NOMO-1 (cell line): ENCODE data around the gene ZCCHC14.
"Not testable (repeated sequence)": the region's sequence is repeated elsewhere in the genome, so short reads cannot be mapped to it uniquely, and the experiment has no call there.

Experiments
- DNase-seq, 2 experiments: peaks; one replicate each; lab custom pipeline; 2025; ENCODE audit not compliant: unreplicated experiment in 2 of 2; lab: John Stamatoyannopoulos, UW

Gene ZCCHC14

DNA sequence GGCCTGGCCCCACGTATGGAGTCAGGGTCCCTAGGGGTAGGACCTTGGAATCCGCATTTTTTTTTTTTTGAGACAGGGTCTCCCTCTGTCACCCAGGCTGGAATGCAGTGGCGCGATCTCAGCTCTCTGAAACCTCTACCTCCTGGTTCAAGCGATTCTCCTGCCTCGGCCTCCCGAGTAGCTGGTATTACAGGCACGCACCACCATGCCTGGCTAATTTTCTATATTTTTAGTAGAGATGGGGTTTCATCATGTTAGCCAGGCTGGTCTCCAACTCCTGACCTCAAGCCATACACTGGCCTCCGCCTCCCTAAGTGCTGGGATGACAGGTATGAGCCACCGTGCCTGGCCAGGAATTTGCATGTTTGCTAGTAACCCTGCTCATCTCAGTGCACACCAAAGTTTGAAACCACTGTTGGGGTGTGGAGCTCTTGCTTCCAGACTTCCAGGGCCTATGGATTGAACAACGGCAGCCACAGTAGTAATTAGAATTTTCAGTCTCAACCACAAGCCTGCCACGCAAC is 5.0 kb upstream of the ZCCHC14 start:
- DNase-seq, result not testable (repeated sequence)

DNA sequence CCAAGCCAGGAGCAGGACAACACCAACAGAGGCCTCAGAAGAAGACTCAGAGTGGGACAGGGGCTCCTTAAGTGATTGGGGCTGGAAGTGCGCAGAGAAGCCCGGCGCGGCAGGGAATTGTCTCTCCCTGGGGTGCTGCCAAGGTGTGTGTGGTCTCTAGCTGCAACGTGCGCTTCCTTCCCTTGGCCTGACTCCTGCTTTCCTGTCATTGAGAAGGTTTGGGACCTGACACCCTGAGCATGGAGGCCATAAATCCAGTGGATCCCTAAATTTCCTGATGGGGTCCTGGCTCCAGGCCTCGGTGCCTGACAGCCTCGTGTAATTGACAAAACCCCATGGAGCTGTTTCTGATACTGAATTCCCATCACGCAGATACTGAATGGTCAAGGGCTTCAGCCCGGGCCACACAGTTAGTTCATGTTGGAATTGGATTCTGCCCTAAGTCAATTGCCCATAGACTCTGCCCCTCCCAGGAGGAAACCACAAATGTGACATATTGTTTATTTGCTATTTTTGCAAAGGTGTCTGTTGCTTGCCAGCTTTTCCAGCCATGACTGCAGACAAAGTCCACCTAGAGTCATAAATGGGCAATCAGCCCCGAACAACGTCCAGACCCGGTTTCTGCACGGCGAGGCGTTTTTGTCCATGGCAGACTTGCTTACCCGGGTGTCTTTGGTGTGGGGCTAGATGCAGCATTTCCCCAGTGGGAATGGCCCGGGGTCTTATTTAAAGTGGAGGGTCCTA is 4.4 kb upstream of the ZCCHC14 start:
- DNase-seq, result not testable (repeated sequence)

DNA sequence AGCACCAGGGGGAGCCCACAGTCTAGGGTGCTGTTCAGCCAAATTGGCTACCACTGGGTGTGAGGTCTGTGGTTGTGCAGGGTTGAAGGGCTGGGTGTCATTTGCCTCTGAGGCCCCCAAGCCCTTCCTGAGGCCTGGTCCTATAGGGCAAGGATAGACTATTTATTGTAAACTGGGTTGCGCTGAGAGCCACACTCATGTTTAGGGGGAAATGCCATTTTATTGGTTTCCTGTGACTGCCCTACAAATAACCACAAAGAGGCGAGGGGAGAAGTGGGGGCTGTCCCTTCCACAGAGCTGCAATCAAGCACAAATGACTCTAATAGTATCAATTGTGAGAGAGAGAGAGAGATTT is 3.6 kb upstream of the ZCCHC14 start:
- DNase-seq, result peak in 1 of 2 experiments; percentile 23

DNA sequence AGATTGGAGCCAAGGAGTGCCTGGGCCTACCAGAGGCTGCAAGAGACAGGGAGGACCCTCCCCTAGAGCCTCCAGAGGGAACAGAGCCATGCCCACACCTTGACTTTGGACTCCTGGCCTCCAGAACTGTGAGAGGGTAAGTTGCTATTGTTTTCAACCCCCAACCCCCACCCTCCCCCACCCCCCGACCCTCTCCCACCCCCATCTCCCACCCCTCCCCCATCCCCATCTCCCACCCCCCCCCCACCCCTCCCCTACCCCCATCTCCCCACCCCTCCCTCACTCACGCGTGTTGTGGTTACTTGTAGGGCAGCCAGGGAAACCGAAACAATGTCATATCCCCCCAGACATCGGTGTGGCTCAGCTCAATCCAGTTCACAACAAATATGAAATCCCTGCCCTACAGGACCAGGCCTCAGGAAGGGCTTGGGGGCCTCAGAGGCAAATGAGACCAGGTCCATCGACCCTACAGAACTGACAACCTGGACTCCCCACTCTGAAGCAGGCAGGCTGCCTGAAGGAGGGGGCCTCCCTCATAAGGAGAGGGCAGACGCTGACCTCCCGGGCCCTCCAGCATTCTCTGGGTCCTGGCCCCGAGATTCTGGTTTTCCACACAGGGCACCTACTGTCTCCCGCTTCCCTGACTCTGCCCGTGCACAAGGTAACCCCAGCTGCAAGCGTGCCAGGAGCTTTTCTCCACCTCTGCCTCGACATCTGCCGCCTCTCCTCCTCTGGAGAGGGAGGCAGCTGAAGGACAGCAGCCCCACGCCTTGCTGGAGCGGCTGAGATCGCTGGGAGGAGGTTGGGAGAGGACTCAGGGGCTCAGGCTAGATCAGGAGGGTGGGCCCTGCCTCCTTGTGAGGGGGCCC is 3.0 kb upstream of the ZCCHC14 start:
- no peak for DNase-seq

DNA sequence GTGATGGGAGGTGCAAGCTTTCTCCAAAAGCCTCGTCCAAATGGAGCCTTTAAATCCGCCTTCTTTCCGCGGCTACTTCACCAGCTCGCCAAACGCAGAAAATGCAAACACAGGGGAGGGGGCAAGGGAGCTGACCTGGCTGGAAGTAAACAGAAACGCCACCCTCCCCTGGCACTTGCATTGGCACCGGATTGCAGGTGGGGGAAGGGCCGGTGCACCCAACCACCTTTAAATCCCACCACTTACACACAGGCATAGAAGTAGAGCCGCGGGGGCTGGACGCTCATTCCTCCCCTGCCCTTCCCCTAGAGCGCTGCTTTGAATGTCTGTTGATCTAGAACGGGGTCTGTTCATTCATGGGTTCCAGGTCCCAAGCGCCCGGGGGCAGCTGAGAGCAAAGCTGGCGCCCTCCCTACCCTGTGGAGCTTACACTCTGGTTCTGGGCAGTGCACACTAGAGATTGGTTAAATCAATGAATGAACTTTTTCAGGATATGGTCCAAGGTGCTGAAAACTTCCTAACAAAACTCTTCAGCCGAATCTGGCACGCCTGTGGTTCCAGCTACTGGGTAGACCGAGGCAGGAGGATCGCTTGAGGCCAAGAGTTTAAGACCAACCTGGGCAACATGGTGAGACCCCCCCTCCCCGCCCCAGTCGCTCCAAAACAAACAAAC is 920 bp upstream of the ZCCHC14 start:
- no peak for DNase-seq

DNA sequence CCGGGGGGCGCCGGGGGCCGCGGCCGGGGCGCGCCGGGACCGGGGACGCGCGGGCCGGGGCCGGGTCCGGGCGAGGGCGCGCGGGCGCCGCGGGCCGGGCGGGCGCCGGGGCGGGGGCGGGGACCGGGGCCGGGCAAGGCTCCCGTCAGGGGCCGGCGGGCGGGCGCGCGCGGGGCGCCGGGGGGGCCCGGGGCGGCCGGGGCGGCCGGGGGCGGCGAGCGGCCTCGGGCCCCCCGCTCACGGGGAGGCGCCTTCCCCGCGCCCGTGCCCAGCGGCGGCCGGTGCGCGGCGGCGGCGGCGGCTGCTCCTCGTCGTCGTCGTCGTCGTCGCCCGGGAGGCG is 563 bp downstream of the ZCCHC14 start:
- no peak for DNase-seq

DNA sequence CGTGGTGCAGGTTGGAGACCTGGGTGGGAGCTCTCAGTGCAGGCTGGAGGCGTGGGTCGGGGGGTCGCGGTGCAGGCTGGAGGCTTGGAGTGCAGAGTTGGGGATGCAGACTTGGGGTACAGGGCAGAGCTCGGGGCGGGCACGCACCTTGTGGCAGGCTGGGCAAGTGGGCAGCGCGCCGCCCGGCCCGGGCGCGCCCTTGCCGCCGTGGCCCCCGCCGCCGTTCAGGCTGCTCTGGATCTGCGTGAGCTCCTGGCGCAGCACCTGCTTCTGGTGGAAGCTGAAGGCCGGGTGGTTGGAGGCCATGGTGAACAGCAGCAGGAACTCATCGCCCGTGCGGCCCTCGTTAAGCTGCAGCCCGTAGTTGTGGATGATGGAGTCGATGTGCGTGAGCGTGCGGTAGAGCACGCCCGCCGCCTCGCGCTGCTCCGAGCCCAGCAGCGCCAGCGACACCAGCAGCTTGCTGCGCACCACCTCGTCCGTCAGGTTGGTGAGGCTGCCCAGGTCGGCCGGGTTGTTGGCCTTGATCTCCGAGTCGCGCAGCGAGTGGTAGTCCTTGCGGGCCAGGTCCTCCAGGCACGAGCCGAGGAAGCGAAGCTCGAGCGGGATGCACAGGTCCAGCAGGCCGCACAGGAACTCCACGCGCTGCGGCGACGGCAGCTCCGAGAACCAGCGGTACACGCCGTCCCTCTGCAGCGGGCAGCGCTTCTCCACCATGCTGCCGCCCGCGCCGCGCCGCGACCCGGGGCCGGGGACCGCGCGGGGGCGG is 1.1 kb downstream of the ZCCHC14 start:
- DNase-seq, result no peak

DNA sequence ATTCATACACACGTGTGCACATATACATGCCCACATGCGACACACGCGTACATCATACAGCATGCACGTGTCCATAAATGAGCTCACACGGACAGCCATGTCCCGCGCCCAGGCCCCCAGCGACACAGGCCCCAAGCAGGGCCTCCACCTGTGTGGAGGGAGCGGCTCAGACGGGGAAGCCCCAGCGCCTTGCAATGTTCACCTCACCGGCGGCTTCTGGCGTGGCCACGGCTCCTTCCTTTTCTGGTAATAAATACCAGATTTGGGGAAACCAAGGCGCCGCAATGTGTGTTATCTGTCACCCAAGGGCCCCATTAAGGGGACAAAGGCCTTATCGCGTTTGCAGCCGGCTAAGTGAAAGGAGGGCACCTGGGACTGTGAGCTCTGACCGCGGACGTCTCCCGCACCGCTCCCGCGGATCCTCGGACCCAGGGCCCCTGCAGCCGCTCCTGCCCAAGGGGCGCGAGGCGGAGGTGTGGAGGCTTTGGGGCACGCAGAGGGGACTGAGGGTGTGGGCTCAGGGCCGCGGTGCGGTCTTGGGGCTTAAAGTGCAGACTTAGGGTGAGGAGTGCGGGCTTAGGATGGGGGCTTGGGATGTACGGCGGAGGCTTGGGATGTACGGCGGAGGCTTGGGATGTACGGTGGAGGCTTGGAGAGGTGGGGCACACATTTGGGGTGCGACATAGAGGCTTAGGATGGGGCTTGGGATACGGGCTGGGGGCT is 1.9 kb downstream of the ZCCHC14 start:
- DNase-seq, result not testable (repeated sequence)

DNA sequence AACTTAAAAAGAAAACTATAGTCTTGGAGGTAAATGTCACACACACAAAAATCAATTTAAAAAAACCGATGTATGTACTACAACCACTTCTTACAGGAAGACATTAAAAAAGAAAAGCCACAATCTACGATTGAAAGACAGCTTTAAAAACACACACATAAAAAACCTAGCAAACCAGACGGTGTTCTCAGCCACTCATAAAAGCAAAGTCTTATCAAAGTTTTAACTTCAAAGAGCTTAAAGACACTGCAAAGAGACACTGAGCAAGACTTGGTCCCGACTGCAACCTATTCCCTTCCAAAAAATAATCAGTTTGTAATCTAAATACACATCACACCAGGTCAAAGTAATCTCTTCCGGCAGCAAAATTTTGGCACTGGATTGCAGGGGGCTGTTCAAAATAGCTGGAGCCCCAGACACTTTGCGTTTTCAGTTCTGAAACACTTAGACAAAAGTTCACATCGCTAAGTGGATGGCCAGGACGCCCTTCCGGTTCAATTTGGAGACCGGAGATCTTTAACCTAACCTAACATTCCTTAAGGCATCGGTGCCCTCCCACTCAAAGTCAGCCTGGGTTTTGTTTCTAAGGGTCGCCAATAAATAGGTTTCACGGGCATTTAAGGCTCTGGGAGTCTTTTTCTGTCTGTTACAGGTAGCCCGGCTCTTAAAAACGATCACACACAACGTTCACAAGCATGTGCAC is 2.6 kb downstream of the ZCCHC14 start:
- DNase-seq, result no peak

DNA sequence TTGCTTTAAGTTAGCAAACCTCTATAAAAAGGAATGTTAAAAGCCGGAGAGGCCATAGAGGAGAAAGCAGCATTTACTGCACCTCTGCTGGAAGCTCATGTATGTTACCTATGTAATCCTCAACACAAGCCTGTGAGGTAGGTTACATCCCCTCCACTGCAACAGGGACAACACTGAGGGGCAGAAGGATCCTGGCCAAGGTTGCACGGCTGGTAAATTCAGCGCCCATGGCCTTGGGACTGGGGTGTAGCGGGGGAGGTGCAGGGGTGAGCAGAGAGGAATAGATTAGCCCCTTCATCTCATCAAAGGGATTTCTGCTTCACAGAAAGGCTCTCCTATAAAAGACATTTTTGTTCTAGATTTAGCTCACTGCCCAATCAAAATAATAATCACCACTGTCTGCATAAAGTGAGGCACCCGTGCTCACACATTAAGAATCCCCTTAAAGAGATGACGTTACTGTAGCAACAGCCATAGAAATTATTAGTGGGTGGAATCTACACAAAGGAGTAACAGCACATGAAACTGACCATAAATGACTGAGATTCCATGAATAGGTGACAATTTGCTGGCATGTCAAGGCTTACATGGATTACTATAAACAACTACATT is 3.3 kb downstream of the ZCCHC14 start:
- no peak for DNase-seq

DNA sequence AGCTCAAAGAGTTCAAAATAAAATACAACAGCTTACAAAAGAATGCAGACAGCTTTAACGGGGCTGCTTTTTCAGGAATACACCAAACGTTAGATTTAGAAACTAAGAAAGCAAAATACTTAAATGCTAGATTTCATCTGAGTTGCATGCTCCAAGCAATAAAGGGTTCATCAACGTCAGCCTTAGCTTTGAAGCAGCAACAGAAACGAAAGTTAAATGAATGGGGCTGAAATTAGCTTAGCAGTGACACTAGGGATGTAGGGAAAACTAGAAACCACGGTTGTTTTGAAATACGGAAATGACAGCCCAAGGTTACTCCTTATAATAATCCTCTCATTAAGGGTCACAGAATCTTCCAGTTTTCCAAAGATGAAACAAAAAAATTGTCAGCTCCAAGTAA is 3.9 kb downstream of the ZCCHC14 start:
- DNase-seq, result not testable (repeated sequence)

DNA sequence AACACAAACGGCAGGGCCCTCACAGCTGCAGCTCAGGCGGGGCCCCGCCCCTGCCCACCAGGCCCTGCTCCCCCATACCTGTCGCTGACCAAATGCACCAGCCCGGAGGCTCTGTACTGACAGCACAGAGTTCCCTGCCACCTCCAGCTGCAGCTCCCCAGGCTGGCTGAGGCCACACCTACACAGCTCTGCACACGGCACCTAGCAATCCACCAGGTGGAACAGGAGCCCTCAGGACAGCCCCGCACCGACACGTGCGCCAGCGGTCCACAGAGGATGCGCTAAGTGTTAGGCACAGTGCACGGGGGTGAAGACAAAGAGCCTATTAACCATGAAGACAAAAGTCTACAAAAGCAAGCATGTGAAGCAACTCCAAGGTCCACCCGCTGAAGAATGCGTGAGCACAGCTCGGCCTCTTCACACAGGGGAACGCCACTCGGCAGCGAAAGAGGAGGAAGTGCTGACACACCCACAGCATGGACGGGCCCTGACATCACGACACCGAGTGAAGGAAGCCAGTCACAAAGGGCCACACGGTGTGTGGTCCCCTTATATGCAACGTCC is 5.4 kb downstream of the ZCCHC14 start:
- peak; percentile 24 to 31 for DNase-seq

DNA sequence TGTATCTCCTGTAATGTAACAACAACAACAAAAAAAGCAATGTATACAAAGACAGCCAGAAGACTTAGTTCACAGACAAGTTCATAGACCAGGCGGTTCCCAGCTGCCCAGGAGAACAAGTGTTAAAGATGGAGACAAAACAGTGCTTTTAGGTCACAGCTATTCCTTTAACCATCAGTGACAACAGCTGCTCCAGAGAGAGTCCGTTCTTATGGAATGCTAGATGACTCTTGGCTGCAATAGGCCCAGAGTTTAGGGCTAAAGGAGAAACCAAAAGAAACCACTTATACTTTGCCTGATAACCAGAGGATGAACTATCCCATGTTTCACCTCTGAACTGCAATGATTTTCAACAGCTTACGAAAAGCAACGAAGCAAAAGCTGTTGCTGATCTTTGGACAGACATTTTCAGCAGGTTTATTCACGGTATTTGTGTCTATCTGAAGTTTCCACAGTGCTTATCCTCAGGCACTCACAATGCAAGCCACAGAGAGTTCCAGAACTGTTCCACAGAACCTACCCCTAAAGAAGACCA is 6.0 kb downstream of the ZCCHC14 start:
- no peak for DNase-seq

DNA sequence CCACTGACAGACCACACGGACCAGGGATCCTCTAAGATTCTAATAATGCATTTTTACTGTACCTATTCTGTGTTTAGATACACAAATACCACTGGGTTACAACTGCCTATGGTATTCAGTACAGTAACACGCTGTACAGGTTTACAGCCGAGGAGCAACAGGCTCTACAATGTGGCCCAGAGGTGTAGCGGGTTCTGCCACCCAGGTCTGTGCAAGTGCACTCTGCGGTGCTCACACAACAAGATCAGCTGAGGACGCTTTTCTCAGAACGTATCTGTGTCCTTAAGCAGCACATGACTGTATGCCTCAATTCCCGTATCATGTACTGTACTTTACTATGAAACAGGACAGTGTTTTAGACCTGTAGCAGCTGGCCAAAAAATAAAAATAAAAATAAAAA is 6.5 kb downstream of the ZCCHC14 start:
- DNase-seq, result no peak

DNA sequence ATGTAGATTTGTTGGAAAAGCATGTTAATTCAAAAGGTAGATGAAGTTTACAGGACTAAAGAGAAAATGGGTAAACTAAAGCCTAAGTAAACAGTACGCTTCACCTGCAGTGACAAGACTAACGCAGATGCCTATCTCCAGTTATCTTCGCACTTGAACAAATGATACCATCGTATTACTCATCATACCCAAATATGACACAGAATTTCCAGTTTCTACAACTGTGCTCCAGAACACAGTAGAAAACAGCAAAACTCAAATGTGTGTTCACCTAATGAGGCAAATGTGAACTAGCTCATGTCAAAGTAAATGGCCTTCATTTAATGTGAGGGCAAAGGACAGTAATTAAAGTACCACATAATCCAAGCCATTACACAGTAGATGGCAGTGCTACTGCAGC is 7.0 kb downstream of the ZCCHC14 start:
- not testable (repeated sequence) for DNase-seq

DNA sequence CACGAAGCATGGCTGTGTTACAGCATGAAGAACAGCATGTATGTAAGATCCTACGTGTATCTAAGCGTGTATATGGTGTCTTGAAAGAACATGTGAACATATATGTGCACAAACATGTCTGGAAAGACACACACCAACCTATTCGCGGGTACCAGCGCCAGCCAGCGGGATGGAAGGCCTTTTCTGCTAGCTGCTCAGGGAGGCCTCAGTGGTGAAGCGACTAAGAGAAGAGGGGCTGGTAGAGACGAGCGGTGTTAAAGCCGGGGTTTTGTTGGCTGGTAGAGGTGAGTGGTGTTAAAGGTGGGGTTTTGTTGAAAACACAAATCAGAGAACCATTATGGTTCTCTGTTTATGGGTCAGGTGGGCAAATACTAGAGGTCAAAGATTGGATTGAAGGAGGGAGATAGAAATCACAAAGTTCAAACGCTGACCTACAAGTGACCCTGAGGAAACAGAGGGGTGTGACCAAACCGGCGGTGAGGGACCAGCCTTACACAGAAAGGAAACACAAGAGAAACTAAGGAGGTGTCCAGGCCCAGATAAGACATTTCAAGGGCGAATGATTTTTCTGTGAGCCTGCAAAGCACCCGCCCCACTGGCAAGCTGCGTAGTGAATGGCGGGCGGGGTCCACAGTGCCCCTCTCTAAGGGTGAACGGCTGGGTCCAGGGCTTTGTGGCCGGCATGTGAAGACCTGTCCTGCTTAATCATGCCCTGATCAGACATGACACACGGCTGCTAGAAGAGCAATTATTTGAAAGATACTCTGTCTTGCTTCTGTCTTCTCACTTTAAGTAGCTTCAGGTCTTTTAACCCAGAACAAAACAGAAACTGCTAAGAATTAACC is 8.1 kb downstream of the ZCCHC14 start:
- no peak for DNase-seq

DNA sequence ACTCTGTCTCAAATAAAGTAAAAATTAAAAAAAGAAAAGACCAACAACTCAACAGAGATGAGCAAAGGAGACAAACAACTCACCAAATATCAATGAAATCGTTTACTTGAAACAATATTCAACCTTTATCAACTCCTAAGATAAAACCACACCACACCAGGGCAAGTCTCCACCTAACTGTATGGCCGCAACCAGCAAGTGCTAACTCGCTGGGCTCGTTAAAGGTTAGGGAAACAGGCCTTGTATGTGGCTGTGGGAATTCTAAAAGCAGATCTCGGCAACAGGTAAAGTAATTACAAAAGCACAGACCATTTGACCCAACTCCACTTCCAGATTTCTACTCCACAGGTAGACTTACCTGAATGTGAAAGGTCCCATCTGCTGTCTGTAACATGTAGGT is 9.3 kb downstream of the ZCCHC14 start:
- DNase-seq, result no peak

DNA sequence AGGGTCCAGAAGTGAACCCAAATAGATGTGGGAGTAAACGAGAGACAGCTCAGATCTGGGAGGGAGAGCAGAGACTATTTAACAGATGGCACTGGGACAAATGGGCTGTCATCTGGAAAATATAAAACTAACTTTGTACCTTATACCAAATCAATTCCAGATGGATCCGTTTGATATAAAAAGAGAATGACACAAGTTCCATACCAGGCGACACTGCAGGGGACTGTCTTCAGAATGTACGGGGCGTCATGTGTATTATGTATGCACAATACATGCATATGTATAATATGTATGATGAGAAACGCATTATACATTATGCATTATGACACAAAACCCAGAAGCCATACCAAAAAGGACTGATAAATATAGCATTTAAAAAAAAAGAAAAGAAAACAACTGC is 10.2 kb downstream of the ZCCHC14 start:
- DNase-seq, result not testable (repeated sequence)
